ENCODE data around the gene CFP.

DNA sequence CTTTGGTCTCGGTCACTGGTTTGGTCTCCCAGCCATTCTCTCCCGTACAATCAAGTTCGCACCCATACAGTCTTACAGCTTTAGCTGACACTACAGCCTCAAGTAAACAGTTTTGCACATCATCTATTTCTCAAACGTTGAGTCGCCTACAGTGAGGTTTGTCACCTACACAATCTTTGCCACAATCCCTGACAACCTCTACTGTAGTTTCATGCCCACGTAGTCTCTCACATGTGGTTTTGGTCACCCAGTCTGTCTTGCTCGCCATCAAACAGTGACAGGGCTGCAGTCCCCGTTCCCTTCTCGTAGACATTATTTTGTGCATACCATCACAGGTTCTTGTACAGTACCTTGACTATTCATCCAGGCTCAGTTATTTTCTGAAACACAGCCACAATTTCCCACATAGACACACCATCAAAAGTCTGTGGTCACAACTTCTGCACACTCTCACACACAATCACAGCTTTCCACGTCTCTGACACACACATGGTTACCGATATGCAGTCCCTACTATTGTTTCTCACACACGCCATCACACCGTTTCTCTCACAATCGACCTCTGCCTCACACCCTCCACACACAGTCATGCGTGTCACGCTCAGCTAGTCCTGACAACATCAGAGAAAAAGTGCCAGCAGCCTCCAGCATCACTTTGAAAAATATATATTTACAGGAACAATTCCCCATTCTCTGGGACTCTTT lies 5.3 kb upstream of the CFP start:
- TF ChIP-seq POLR2A (IDR thresholded peaks at IDR 0.05; ENCODE audit: low read depth, low read length) (no peak), SPI1 (IDR thresholded peaks at IDR 0.05; ENCODE audit: low read depth, low read length) (no peak), POLR2AphosphoS5 (IDR thresholded peaks at IDR 0.05; ENCODE audit: low read depth, low read length) (no peak)

All from GM12891 (cell line).